ENCODE results near the gene RGMA.

- TF ChIP-seq CTCF (IDR thresholded peaks at IDR 0.05; ENCODE audit: low read depth, low read length) (no peak), POLR2A (IDR thresholded peaks at IDR 0.05; ENCODE audit: extremely low read depth, insufficient read length) (no peak), MAX (IDR thresholded peaks at IDR 0.05; ENCODE audit: low read depth, low read length) (no peak)
Observed at GRCh38 chr15:93121107-93121506, 32.1 kb upstream of the RGMA start.
